Lower leg skin (tissue), 4 donors: Measurements from ENCODE around the gene BSG. TPM values are rescaled to one million over a fixed set of nuclear protein-coding genes. Genes with fewer than 3 reads are reported as not detected.
"Not testable (repeated sequence)": the region's sequence is repeated elsewhere in the genome, so short reads cannot be mapped to it uniquely, and the experiment has no call there.

ENCODE experiments used
- DNase-seq, 2 donors: peaks; one replicate each; pipeline ENCODE4 v3.0.0-alpha.2; 2019; ENCODE audit warnings: low spot score in 2 of 2
- H3K4me3 ChIP-seq: fragments of 200-600 bp; sonication (generic); 2 replicates; pipeline ENCODE4 v1.5.1; 2017; ENCODE audit warnings: mild to moderate bottlenecking, low read depth; ENCODE audit not compliant: poor library complexity, severe bottlenecking
- POLR2A ChIP-seq, 2 donors: fragments of 450-650 bp; IDR thresholded peaks; one replicate each; pipeline ENCODE4 v1.6.1; 2016 to 2017; ENCODE audit warnings: antibody characterized with exemption in 2 of 2, mild to moderate bottlenecking in 1 of 2, moderate library complexity in 1 of 2
- WGBS, 2 donors: methylation state at CpG; one replicate each; pipeline ENCODE4 v1.1.5; 2018; 5-methylcytosine and 5-hydroxymethylcytosine counted together
- intact Hi-C: fragments of 100-400 bp; cut with DNase I; formaldehyde crosslinking; loops from one replicate; pipeline ENCODE4 v1.15.0; 2023; ENCODE audit warnings: low total_unique reads
- total RNA-seq, 4 donors: library from RNA; depleted of rRNA; stranded (reverse); fragments of >200 nt; gene quantifications; one replicate each; pipeline ENCODE4 v1.1.0, GENCODE V29; 2016
- TF ChIP-seq, protein P1 (sequence below), 3 donors: fragments of 450-650 bp; IDR thresholded peaks; one replicate each; pipeline ENCODE4 v1.5.1; 2016; ENCODE audit warnings: antibody characterized with exemption in 3 of 3, mild to moderate bottlenecking in 3 of 3, moderate library complexity in 2 of 3

BSG gene
- total RNA-seq, 4 donors from 2014 or later = 288 to 344 (median 307) TPM

DNA sequence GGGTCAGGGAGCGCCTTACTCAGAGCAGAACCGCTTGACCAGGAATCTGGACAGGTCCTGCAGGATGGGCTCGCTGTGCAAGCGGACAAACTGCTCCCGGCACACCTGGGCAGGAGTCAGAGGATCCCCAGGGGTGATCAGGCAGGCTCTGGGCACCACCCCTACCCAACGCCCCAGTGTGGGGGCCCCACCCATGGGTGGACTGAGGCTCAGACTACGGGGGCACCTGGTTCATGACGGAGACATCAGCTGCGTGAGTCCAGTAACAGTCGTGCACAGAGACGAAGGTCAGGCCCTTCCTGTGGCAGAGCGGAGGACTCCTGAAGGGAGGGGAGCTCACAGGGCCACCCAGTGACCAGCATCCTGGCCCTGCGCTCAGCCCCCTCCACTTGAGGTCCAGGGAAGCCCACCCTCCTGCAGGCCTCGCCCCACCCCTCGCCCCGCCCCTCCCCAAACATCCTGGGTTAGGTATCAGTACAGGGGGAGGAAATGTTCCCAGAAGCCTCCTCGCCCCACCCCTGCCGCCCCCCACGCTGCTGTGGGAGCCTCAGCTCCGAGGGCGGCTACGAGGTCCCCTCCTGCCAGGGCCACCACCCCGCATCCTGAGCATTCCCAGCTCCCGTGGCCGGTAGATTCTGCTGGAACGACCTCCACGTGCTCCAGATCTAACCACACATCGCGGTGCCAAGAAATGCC lies 45.3 kb downstream of the BSG start:
- no peak for DNase-seq
- 85 to 92% methylated on average over 14 to 28 of the region's 29 CpGs for WGBS, 2 donors
- intact Hi-C loops = no loop called here
- TF ChIP-seq, protein P1, sequence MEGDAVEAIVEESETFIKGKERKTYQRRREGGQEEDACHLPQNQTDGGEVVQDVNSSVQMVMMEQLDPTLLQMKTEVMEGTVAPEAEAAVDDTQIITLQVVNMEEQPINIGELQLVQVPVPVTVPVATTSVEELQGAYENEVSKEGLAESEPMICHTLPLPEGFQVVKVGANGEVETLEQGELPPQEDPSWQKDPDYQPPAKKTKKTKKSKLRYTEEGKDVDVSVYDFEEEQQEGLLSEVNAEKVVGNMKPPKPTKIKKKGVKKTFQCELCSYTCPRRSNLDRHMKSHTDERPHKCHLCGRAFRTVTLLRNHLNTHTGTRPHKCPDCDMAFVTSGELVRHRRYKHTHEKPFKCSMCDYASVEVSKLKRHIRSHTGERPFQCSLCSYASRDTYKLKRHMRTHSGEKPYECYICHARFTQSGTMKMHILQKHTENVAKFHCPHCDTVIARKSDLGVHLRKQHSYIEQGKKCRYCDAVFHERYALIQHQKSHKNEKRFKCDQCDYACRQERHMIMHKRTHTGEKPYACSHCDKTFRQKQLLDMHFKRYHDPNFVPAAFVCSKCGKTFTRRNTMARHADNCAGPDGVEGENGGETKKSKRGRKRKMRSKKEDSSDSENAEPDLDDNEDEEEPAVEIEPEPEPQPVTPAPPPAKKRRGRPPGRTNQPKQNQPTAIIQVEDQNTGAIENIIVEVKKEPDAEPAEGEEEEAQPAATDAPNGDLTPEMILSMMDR (IDR thresholded peaks at IDR 0.05) = no peak
- TF ChIP-seq POLR2A (IDR thresholded peaks at IDR 0.05) = no peak
- H3K4me3 ChIP-seq = no peak overlapping the region

DNA sequence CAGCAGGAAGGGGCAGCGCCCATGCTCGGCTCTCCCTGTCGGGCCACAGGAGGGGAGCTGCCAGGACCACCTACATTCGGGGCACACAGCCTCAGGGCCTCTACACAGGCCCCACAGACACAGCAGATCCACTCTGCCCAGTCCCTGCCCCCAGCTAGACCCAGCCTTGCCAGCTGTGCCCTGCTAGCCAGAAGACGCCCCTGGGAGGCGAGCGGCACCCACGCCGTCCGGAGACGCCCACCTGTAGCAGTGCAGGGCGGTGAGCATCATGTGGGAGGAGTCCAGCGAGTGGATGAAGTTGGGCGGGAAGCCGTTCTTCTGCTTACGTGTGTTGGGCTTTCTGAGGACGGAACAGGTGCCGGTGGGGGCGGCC lies 45.8 kb downstream of the BSG start:
- intact Hi-C loops = no loop called here
- no peak for DNase-seq
- H3K4me3 ChIP-seq = no peak overlapping the region
- WGBS, 2 donors = 84 to 95% methylated on average over 4 to 17 of the region's 19 CpGs
- TF ChIP-seq POLR2A (IDR thresholded peaks at IDR 0.05) = no peak
- TF ChIP-seq, protein P1 (IDR thresholded peaks at IDR 0.05) = no peak

DNA sequence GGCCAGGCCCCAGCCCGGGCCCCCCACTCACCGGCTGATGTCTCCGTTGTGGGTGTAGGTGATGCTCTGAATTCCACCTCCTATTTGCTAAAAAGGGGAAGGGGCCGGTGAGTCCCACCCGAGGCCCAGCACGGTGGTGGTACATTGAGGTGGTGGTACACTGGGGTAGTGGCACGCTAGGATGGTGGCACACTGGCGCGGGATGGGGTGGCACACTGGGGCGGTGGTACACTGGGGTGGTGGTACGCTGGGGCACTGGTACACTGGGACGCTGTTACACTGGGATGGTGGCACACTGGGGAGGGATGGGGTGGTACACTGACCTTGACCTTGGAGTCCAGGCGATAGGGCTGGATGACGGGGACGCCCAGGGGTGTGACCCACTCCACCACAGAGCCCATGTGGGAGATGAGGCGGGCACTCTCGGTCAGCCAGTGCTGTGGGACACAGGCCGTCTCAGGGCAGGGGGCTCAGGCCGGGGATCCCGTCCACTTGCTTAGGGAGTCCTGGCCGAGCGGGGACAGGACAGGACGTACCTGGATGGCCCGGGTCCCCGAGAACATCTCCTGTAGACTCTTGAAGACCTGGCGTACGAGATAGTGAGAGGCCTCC lies 46.4 kb downstream of the BSG start:
- 94 to 97% methylated on average over 26 to 27 of the region's 27 CpGs for WGBS, 2 donors
- H3K4me3 ChIP-seq = no peak overlapping the region
- intact Hi-C loops = no loop called here
- TF ChIP-seq POLR2A (IDR thresholded peaks at IDR 0.05) = no peak
- TF ChIP-seq, protein P1 (IDR thresholded peaks at IDR 0.05) = no peak
- DNase-seq = no peak

DNA sequence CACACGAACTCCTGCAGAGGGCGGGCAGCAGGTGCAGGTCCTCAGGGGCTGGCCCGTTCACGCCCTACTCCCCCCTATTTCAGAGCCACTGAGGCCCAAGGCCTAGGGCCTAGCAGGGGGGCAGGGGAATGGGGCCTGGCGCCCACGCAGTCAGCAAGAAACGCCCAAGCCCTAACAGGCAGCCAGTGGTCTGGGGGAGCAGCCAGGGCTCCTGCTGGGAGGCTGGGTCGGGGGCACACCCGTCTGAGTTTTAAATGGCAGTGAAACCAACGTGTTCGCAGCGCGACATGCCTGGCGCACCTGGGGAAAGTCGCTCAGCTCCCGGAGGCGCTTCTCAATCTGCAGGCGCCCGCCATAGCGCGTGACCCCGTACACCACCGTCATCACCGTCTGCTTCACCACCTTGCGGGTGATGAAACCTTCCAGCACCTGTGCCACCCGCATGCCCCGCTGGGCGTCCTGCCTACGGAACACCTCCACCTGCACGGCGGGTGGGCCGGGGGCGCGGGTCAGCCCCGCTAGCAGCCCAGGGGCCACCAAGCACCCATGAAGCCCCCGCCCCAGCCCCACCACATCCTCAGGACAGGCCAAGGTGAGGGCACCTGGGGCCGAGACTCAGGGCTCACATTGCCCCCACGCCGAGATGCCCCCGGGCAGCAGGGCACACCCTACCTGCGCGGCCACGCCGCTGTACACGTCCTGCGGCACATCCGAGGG lies 47.0 kb downstream of the BSG start:
- 94 to 95% methylated on average over 23 to 42 of the region's 47 CpGs for WGBS, 2 donors
- H3K4me3 ChIP-seq = no peak overlapping the region
- no peak for DNase-seq
- TF ChIP-seq, protein P1 (IDR thresholded peaks at IDR 0.05) = no peak
- no peak for TF ChIP-seq POLR2A (IDR thresholded peaks at IDR 0.05)
- intact Hi-C loops = no loop called here

DNA sequence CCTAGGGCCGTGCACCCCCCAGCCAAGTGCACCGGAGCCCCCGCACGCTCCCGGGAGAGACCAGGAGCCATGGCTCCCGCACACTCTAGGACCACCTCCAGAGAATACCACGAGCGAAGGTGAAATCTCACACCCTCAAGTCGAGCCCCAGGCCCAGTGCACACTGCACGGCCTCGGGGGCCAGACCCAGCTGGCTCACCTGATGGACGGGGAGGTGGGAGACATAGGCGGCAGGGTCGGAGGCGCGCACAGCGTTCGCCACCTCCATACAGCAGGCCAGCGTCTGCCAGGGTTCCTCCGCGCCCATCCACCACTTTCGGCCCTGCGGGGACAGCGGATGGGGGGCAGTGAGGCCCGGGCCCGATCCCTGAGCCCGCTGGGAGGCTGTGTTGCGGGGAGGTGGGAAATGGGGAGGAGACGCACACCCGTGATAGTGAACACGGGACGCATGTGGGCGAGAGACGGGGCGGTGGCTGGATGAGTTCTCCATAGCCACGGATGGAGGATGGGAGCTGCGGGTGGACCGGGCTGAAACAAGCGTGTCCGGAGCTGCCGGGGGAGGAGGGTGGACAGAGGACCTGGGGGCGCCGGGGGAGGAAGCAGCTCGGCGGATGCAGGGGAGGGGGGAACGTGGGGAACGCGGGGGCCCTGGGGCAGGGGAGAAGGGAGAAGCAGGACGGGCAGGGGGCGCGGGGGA lies 47.9 kb downstream of the BSG start:
- intact Hi-C loops = no loop called here
- no peak for TF ChIP-seq POLR2A (IDR thresholded peaks at IDR 0.05)
- TF ChIP-seq, protein P1 (IDR thresholded peaks at IDR 0.05) = no peak
- H3K4me3 ChIP-seq = no peak overlapping the region
- WGBS, 2 donors = 94 to 96% methylated on average over 28 to 49 of the region's 51 CpGs
- DNase-seq = no peak

DNA sequence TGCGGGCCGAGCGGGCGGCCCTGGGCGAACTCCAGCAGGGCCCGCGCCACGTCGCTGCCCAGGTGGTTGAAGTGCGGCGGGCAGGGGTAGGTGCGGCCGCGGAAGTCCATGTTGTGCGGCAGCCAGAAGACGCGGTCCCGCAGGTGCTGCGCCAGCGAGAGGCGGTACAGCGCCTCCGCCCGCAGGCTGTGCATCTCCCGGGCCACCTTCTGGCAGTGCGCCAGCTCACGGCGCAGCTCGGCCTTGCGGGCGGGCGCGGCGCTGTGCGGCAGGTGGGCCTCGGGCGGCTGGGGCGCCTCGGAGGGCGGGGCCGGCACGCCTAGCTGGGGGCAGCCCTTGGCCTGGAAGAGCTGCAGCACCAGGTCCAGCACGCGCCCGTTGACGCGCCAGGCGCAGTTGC lies 48.8 kb downstream of the BSG start:
- DNase-seq, H3K4me3 ChIP-seq, intact Hi-C loops: not testable (repeated sequence)
- 98 to 99% methylated on average over 19 to 41 of the region's 48 CpGs for WGBS, 2 donors
